Stomach (tissue), 19 donors: ENCODE results near the gene CYP4A11. TPM values are rescaled to one million over a fixed set of nuclear protein-coding genes. Genes with fewer than 3 reads are reported as not detected.
A peak's percentile ranks its signal among the peaks of the same experiment; 100 is the strongest.
"Not testable (repeated sequence)": the region's sequence is repeated elsewhere in the genome, so short reads cannot be mapped to it uniquely, and the experiment has no call there.

Experiments used
- DNase-seq, 2 donors: peaks; one replicate each; pipeline versions ENCODE4 v3.0.0 to v3.0.0-alpha.2; 2013 to 2019
- H3K27ac ChIP-seq, 5 donors: fragments of 200-600 bp in 4 of 5; sonication (generic) in 4 of 5; one replicate each; pipeline ENCODE4 v1.5.1; 2013 to 2019; ENCODE audit warnings: mild to moderate bottlenecking in 1 of 5, moderate library complexity in 1 of 5
- H3K27me3 ChIP-seq, 3 donors: fragments of 200-600 bp; sonication (generic); one replicate each; pipeline ENCODE4 v1.5.1; 2017 to 2019; ENCODE audit warnings: mixed run types in 1 of 3
- H3K36me3 ChIP-seq, 4 donors: fragments of 200-600 bp; sonication (generic); 1 replicate in 3 of 4; 2 replicates in 1 of 4; pipeline ENCODE4 v1.5.1; 2016 to 2019
- H3K4me1 ChIP-seq, 4 donors: fragments of 200-600 bp; sonication (generic); one replicate each; pipeline ENCODE4 v1.5.1; 2016 to 2019
- H3K4me3 ChIP-seq, 4 donors: fragments of 200-600 bp; sonication (generic) in 3 of 4; one replicate each; pipeline ENCODE4 v1.5.1; 2016 to 2019; ENCODE audit warnings: mild to moderate bottlenecking in 1 of 4
- H3K9me3 ChIP-seq, 4 donors: fragments of 200-600 bp; sonication (generic); one replicate each; pipeline ENCODE4 v1.5.1; 2016 to 2019
- EP300 ChIP-seq: sonication (generic); formaldehyde crosslinking; IDR thresholded peaks from one replicate; pipeline ENCODE4 v1.6.1; 2017; ENCODE audit warnings: antibody characterized with exemption
- POLR2A ChIP-seq, 4 donors: fragments of 450-650 bp; IDR thresholded peaks; one replicate each; pipeline ENCODE4 v1.6.1; 2016; ENCODE audit warnings: antibody characterized with exemption in 4 of 4, control low read depth in 2 of 4, mild to moderate bottlenecking in 1 of 4, moderate library complexity in 1 of 4
- POLR2AphosphoS5 ChIP-seq, 3 donors: sonication (generic); formaldehyde crosslinking; IDR thresholded peaks; one replicate each; pipeline ENCODE4 v1.6.1; 2016; ENCODE audit warnings: antibody characterized with exemption in 3 of 3
- WGBS, 5 donors: extraction: QIAGEN DNeasy Blood & Tissue Kit in 3 of 5; methylation state at CpG; one replicate each; pipeline versions ENCODE4 v1.1.5 to v1.1.7; 2013 to 2018; 5-methylcytosine and 5-hydroxymethylcytosine counted together
- intact Hi-C: fragments of 100-400 bp; cut with DNase I; formaldehyde crosslinking; loops from one replicate; pipeline ENCODE4 v1.15.1; 2023; ENCODE audit warnings: low total_unique reads
- long read RNA-seq, 10 donors: transcript quantifications; one replicate each; lab custom pipeline, GENCODE V29; 2026
- polyA plus RNA-seq, 3 donors: library from polyadenylated mRNA; stranded (reverse); fragments of 200-250 nt; gene quantifications; one replicate each; pipeline ENCODE4 v1.2.3, GENCODE V29; 2013
- total RNA-seq, 5 donors: library from RNA; depleted of rRNA; stranded (reverse); fragments of >200 nt; gene quantifications; one replicate each; pipeline versions ENCODE4 v1.1.0 to v1.2.3, GENCODE V29; 2014 to 2016
- TF ChIP-seq, protein P1 (sequence below), 7 experiments: fragments of 450-650 bp in 4 of 7; fragments of 200-600 bp in 3 of 7; sonication (generic) in 3 of 7; IDR thresholded peaks; one replicate each; pipeline ENCODE4 v1.5.1; 2016 to 2019; ENCODE audit warnings: antibody characterized with exemption in 7 of 7, control low read depth in 2 of 7, mild to moderate bottlenecking in 1 of 7
- donor health status: healthy with polysubstance abuse.
- donor health status: Bipolar disorder and iron deficiency.
- donor health status: healthy.

CYP4A11 gene, protein sequence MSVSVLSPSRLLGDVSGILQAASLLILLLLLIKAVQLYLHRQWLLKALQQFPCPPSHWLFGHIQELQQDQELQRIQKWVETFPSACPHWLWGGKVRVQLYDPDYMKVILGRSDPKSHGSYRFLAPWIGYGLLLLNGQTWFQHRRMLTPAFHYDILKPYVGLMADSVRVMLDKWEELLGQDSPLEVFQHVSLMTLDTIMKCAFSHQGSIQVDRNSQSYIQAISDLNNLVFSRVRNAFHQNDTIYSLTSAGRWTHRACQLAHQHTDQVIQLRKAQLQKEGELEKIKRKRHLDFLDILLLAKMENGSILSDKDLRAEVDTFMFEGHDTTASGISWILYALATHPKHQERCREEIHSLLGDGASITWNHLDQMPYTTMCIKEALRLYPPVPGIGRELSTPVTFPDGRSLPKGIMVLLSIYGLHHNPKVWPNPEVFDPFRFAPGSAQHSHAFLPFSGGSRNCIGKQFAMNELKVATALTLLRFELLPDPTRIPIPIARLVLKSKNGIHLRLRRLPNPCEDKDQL
- 1 to 10 TPM in 1 of 5 donors, under 1 TPM in 1, not detected in 3; 0.92 to 2.2 TPM for total RNA-seq
- polyA plus RNA-seq: under 1 TPM in 1 of 3 donors, not detected in 2; 0.68 TPM
- long read RNA-seq, donor 1: 0 reads
- long read RNA-seq, donor 2: 0 reads
- long read RNA-seq, donor 3: 0 reads
- long read RNA-seq, donor 4: 0 reads
- long read RNA-seq, donor 5: 0 reads
- long read RNA-seq, donor 6: 0 reads
- long read RNA-seq, donor 7: 0 reads
- long read RNA-seq, donor 8: 0 reads
- long read RNA-seq, donor 9: 0 reads
- long read RNA-seq, donor 10: 0 reads

DNA sequence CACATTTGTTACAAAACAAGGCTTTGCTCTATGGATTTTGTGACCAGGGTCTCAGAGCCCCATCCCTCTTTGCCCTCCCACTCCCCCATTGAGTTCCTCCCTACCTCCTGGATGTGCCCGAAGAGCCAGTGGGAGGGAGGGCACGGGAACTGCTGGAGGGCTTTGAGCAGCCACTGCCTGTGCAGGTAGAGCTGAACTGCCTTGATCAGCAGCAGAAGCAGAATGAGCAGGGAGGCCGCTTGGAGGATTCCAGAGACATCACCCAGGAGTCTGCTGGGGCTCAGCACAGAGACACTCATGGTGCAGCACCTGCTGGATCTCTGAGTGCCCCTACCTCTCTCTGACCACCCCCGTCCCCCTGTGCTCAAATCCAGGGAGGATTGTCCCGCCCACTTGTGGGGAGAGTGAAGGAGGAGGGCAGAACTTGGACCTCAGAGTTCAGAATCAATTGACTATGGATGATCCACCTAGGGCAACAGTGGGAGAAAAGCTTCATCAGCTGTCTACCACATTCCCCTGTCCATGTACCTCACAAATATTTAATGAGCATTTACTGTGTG is at the start of gene CYP4A11:
Gene CYP4A11 (minus strand): TSS at position 342 of the 560 bp plus-strand sequence. CDS start 43 bp downstream, at position 299.
- no peaks in the 10 kb centered on the region for H3K9me3 ChIP-seq
- H3K36me3 ChIP-seq: no peaks in the 10 kb centered on the region
- H3K27me3 ChIP-seq: no peaks in the 10 kb centered on the region
- TF ChIP-seq EP300 (no peak), POLR2AphosphoS5 (IDR thresholded peaks at IDR 0.05) (no peak), POLR2A (IDR thresholded peaks at IDR 0.05) (no peak)
- TF ChIP-seq, protein P1, sequence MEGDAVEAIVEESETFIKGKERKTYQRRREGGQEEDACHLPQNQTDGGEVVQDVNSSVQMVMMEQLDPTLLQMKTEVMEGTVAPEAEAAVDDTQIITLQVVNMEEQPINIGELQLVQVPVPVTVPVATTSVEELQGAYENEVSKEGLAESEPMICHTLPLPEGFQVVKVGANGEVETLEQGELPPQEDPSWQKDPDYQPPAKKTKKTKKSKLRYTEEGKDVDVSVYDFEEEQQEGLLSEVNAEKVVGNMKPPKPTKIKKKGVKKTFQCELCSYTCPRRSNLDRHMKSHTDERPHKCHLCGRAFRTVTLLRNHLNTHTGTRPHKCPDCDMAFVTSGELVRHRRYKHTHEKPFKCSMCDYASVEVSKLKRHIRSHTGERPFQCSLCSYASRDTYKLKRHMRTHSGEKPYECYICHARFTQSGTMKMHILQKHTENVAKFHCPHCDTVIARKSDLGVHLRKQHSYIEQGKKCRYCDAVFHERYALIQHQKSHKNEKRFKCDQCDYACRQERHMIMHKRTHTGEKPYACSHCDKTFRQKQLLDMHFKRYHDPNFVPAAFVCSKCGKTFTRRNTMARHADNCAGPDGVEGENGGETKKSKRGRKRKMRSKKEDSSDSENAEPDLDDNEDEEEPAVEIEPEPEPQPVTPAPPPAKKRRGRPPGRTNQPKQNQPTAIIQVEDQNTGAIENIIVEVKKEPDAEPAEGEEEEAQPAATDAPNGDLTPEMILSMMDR (IDR thresholded peaks at IDR 0.05): no peak
- peak within 1 kb of the TSS; percentile 37 to 75 (median 57) for H3K27ac ChIP-seq
- no peak within 1 kb of the TSS for H3K4me3 ChIP-seq
- peaks cover 6 to 22% (median 11%) of the 10 kb centered on the region in 4 donors for H3K4me1 ChIP-seq
- intact Hi-C loops: no loop called here
- no peak for DNase-seq
- 64 to 80% (median 73%) methylated on average over 5 of the region's 5 CpGs for WGBS, 5 donors

- H3K4me1 ChIP-seq, H3K27ac ChIP-seq, H3K36me3 ChIP-seq, DNase-seq, H3K27me3 ChIP-seq, H3K9me3 ChIP-seq, intact Hi-C loops, H3K4me3 ChIP-seq: not testable (repeated sequence)
- 74 to 84% (median 80%) methylated on average over 2 of the region's 2 CpGs for WGBS, 5 donors
Observed at GRCh38 chr1:46990541-46990940, 49.3 kb upstream of the CYP4A11 start.

- intact Hi-C loops: no loop called here
- peaks cover 0 to 13% (median 0%) of the 10 kb centered on the region in 3 donors for H3K27me3 ChIP-seq
- no peak overlapping the region for H3K27ac ChIP-seq
- DNase-seq: no peak
- no peak for TF ChIP-seq POLR2A (IDR thresholded peaks at IDR 0.05)
- TF ChIP-seq, protein P1 (IDR thresholded peaks at IDR 0.05): no peak
- no peak for TF ChIP-seq EP300
- TF ChIP-seq POLR2AphosphoS5 (IDR thresholded peaks at IDR 0.05): no peak
- H3K4me1 ChIP-seq: no peaks in the 10 kb centered on the region
- H3K4me3 ChIP-seq: no peak overlapping the region
- H3K36me3 ChIP-seq: no peaks in the 10 kb centered on the region
- 31 to 55% (median 39%) methylated on average over 3 of the region's 3 CpGs for WGBS, 5 donors
- peaks cover 0 to 8% (median 4%) of the 10 kb centered on the region in 4 donors for H3K9me3 ChIP-seq
Observed at GRCh38 chr1:46983830-46984586, 42.7 kb upstream of the CYP4A11 start.

- DNase-seq: no peak
- intact Hi-C loops: no loop called here
Observed at GRCh38 chr1:46983166-46983829, 42.0 kb upstream of the CYP4A11 start.

More at GRCh38 chr1:46983166-46983829, 42.0 kb upstream of the CYP4A11 start:
- TF ChIP-seq EP300 (no peak), POLR2AphosphoS5 (IDR thresholded peaks at IDR 0.05) (no peak), POLR2A (IDR thresholded peaks at IDR 0.05) (no peak)
- TF ChIP-seq, protein P1 (IDR thresholded peaks at IDR 0.05): no peak
- Histone ChIP-seq H3K9me3 (peaks cover 0 to 8% (median 4%) of the 10 kb centered on the region in 4 donors), H3K27me3 (peaks cover 0 to 13% (median 0%) of the 10 kb centered on the region in 3 donors), H3K36me3 (no peaks in the 10 kb centered on the region), H3K27ac (no peak overlapping the region), H3K4me1 (no peaks in the 10 kb centered on the region), H3K4me3 (no peak overlapping the region)
- WGBS, 5 donors: 56 to 71% (median 66%) methylated on average over 7 of the region's 7 CpGs
